GM23338 (cell line): Measurements from ENCODE around the gene SCIN. TPM values are rescaled to one million over a fixed set of nuclear protein-coding genes. Genes with fewer than 3 reads are reported as not detected.

Experiments used
- ATAC-seq: fragments of 200-7000 bp; cut with Tn5 transposase; 3 replicates; pipeline ENCODE4 v1.9.1; 2020
- DNase-seq: peaks from one replicate; pipeline ENCODE4 v3.0.0-alpha.2; 2015; ENCODE audit warnings: low spot score
- H2AFZ ChIP-seq: fragments of 200-600 bp; sonication (generic); 2 replicates; pipeline ENCODE4 v1.8.0; 2016; ENCODE audit warnings: antibody characterized with exemption, mild to moderate bottlenecking, moderate library complexity
- H3F3A ChIP-seq: fragments of 200-600 bp; sonication (generic); replicated peaks from 2 replicates; pipeline ENCODE4 v1.8.0; 2017; ENCODE audit warnings: antibody characterized with exemption, mixed run types, low read depth
- H3K27ac ChIP-seq: fragments of 200-600 bp; sonication (generic); 2 replicates; pipeline ENCODE4 v1.6.1; 2016; ENCODE audit warnings: low read depth
- H3K27me3 ChIP-seq: fragments of 200-600 bp; sonication (generic); 2 replicates; pipeline ENCODE4 v1.8.0; 2016; ENCODE audit warnings: mild to moderate bottlenecking, mixed run types, moderate library complexity; ENCODE audit not compliant: insufficient read depth
- H3K36me3 ChIP-seq: fragments of 200-600 bp; sonication (generic); 2 replicates; pipeline ENCODE4 v1.8.0; 2016; ENCODE audit warnings: mild to moderate bottlenecking; ENCODE audit not compliant: insufficient read depth
- H3K4me1 ChIP-seq: fragments of 200-600 bp; sonication (generic); 2 replicates; pipeline ENCODE4 v1.8.0; 2016; ENCODE audit warnings: mild to moderate bottlenecking, moderate library complexity; ENCODE audit not compliant: insufficient read depth
- H3K4me2 ChIP-seq: fragments of 200-600 bp; sonication (generic); 2 replicates; pipeline ENCODE4 v1.7.1; 2017; ENCODE audit warnings: mixed run types
- H3K4me3 ChIP-seq: fragments of 200-600 bp; sonication (generic); 2 replicates; pipeline ENCODE4 v1.6.1; 2016; ENCODE audit warnings: mixed run types
- H3K79me2 ChIP-seq: fragments of 200-600 bp; sonication (generic); replicated peaks from 2 replicates; pipeline ENCODE4 v1.8.0; 2017; ENCODE audit warnings: mild to moderate bottlenecking; ENCODE audit not compliant: insufficient read depth
- H3K9me2 ChIP-seq: fragments of 200-600 bp; sonication (generic); 2 replicates; pipeline ENCODE4 v1.8.0; 2017; ENCODE audit not compliant: insufficient read depth
- H4K20me1 ChIP-seq: fragments of 200-600 bp; sonication (generic); replicated peaks from 2 replicates; pipeline ENCODE4 v1.8.0; 2017; ENCODE audit warnings: mild to moderate bottlenecking; ENCODE audit not compliant: insufficient read depth
- H3K27ac Mint-ChIP-seq: 2 replicates; pipeline ENCODE4 v1.8.0; 2020; ENCODE audit warnings: inconsistent platforms, mild to moderate bottlenecking, moderate library complexity, mixed read lengths
- H3K27me3 Mint-ChIP-seq: 3 replicates; pipeline ENCODE4 v1.8.0; 2022; ENCODE audit warnings: low read depth, mild to moderate bottlenecking, moderate library complexity, mixed read lengths, inconsistent platforms; ENCODE audit not compliant: insufficient read depth, poor library complexity
- H3K36me3 Mint-ChIP-seq: 3 replicates; pipeline ENCODE4 v1.8.0; 2021; ENCODE audit warnings: low read depth, mild to moderate bottlenecking, inconsistent platforms, moderate library complexity, mixed read lengths
- H3K4me1 Mint-ChIP-seq: 3 replicates; pipeline ENCODE4 v1.8.0; 2020; ENCODE audit warnings: mild to moderate bottlenecking, inconsistent platforms, mixed read lengths
- H3K4me3 Mint-ChIP-seq: 3 replicates; pipeline ENCODE4 v1.8.0; 2021; ENCODE audit warnings: moderate library complexity, mild to moderate bottlenecking, inconsistent platforms, mixed read lengths
- H3K9me3 Mint-ChIP-seq: 3 replicates; pipeline ENCODE4 v1.8.0; 2020; ENCODE audit warnings: moderate library complexity, mild to moderate bottlenecking, inconsistent platforms, mixed read lengths
- EZH2phosphoT487 ChIP-seq: fragments of 200-600 bp; sonication (generic); IDR thresholded peaks from one replicate; pipeline ENCODE4 v1.8.1; 2018; ENCODE audit warnings: antibody characterized with exemption; ENCODE audit not compliant: unreplicated experiment
- JUNB ChIP-seq: IDR thresholded peaks from one replicate; pipeline ENCODE4 v1.6.1; 2016; ENCODE audit warnings: antibody characterized with exemption; ENCODE audit not compliant: unreplicated experiment
- NANOG ChIP-seq: IDR thresholded peaks from 2 replicates; pipeline ENCODE4 v1.6.1; 2016; ENCODE audit warnings: antibody characterized with exemption, borderline replicate concordance
- POLR2AphosphoS5 ChIP-seq: IDR thresholded peaks from 2 replicates; pipeline ENCODE4 v1.6.1; 2016; ENCODE audit warnings: antibody characterized with exemption, low read depth
- STAT1 ChIP-seq: IDR thresholded peaks from one replicate; pipeline ENCODE4 v1.6.1; 2016; ENCODE audit warnings: antibody characterized with exemption; ENCODE audit not compliant: unreplicated experiment
- ZNF114 ChIP-seq: fragments of 250-450 bp; sonication (Bioruptor Pico); IDR thresholded peaks from 2 replicates; pipeline ENCODE4 v1.5.0; 2020; ENCODE audit warnings: mild to moderate bottlenecking, moderate library complexity
- ZNF331 ChIP-seq: fragments of 250-450 bp; sonication (Bioruptor Pico); IDR thresholded peaks from 2 replicates; pipeline ENCODE4 v1.5.0; 2020; ENCODE audit warnings: low read depth, mild to moderate bottlenecking, moderate library complexity
- polyA plus RNA-seq: library from polyadenylated mRNA; unstranded; fragments of >200 nt; fragmentation: Nextera tagmentation; extraction: Ambion mirVana; gene quantifications from 2 replicates; pipeline ENCODE4 v1.2.1, GENCODE V29; 2016
- total RNA-seq: library from RNA; depleted of rRNA; stranded (reverse); fragments of >200 nt; shearing (Covaris generic); gene quantifications from 2 replicates; pipeline ENCODE4 v1.2.3, GENCODE V29; 2014
- TF ChIP-seq, protein P1 (sequence below), 2 experiments: fragments of 200-600 bp in 1 of 2; sonication (generic) in 1 of 2; conservative IDR thresholded peaks; 2 replicates each; pipeline versions ENCODE4 v1.5.1 to v1.6.1; 2016 to 2017; ENCODE audit warnings: antibody characterized with exemption in 2 of 2, low read depth in 2 of 2, mild to moderate bottlenecking in 2 of 2, moderate library complexity in 1 of 2
- TF ChIP-seq, protein P2 (sequence below): fragments of 250-450 bp; sonication (Bioruptor Pico); IDR thresholded peaks from 2 replicates; pipeline ENCODE4 v1.5.0; 2020; ENCODE audit warnings: mild to moderate bottlenecking, moderate library complexity
- TF ChIP-seq, protein P3 (sequence below): IDR thresholded peaks from 2 replicates; pipeline ENCODE4 v1.6.1; 2016; ENCODE audit warnings: antibody characterized with exemption

The SCIN gene
- total and polyA plus RNA-seq, 2 experiments from 2014 or later = 0.80 to 0.92 TPM

DNA sequence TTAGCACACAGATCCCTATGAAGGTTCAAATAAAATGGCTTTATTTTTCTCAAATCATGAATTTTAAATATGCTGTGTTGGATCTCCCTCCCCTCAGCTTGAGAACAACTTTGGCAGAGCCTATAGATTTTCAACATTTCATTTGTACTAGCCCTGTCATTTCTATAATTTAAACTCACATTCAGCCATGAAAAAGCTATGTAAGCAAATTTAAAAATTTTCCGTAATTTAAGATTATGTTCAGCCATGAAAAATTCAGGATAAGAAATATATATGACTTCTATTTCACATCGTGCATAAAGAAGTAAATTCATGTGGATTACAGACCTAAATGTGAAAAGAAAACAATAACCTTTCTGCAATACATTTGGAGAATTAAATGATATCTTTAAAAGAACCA is 36.5 kb upstream of the SCIN start:
- DNase-seq (no peak), ATAC-seq (no peak)
- H3K4me3 Mint-ChIP-seq = no peak overlapping the region
- H3K4me2 ChIP-seq = no peak overlapping the region
- peaks cover 3% of the 10 kb centered on the region for H3K27me3 Mint-ChIP-seq
- peaks cover 6% of the 10 kb centered on the region; the same call in 1 of the 2 replicates for H3K9me2 ChIP-seq
- TF ChIP-seq ZNF331 (CRISPR knock-in tag) = no peak
- TF ChIP-seq ZNF114 (CRISPR knock-in tag) = no peak
- TF ChIP-seq JUNB = no peak
- peaks cover 27% of the 10 kb centered on the region for H3K9me3 Mint-ChIP-seq
- peaks cover 18% of the 10 kb centered on the region for H3K4me1 ChIP-seq
- no peak overlapping the region for H3K27ac ChIP-seq
- no peak overlapping the region for H3K27ac Mint-ChIP-seq
- H2AFZ ChIP-seq = no peak overlapping the region
- H3K36me3 Mint-ChIP-seq = peaks cover 22% of the 10 kb centered on the region
- no peak overlapping the region for H3K4me3 ChIP-seq
- H3K4me1 Mint-ChIP-seq = peaks cover 16% of the 10 kb centered on the region
- no peaks in the 10 kb centered on the region; the same call in 1 of the 2 replicates for H3K36me3 ChIP-seq
- no peaks in the 10 kb centered on the region for H4K20me1 ChIP-seq
- H3K79me2 ChIP-seq = no peaks in the 10 kb centered on the region
- H3K27me3 ChIP-seq = no peaks in the 10 kb centered on the region
- no peaks in the 10 kb centered on the region for H3F3A ChIP-seq

DNA sequence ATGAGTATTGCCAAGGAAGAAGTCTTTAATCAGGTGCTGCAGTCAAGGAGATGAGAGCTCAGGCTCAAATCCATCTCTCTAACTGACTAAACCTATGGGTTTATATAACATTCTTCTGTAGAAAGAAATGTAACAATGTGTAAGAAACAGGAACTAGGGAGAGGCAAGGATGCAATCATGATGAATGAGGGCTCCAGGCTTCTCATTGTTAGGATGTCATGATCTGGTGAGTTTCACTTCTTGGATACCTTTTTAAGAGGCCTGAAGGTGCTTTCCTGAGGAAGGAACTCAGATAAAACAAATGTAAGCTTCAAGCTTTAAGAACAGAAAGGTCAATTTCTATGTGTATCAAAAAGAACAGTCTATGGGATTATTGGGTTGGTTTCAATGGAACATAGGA is 30.8 kb upstream of the SCIN start:
- no peak overlapping the region for H2AFZ ChIP-seq
- no peak overlapping the region for H3K27ac Mint-ChIP-seq
- ATAC-seq (no peak), DNase-seq (no peak)
- H3K27ac ChIP-seq = no peak overlapping the region
- H3K9me2 ChIP-seq = peaks cover 6% of the 10 kb centered on the region; the same call in 1 of the 2 replicates
- no peaks in the 10 kb centered on the region for H3K4me1 ChIP-seq
- H3F3A ChIP-seq = no peaks in the 10 kb centered on the region
- no peak overlapping the region for H3K4me3 Mint-ChIP-seq
- no peak overlapping the region for H3K4me3 ChIP-seq
- H3K4me2 ChIP-seq = no peak overlapping the region
- H3K79me2 ChIP-seq = no peaks in the 10 kb centered on the region
- H3K36me3 ChIP-seq = no peaks in the 10 kb centered on the region; the same call in 1 of the 2 replicates
- no peaks in the 10 kb centered on the region for H3K4me1 Mint-ChIP-seq
- H4K20me1 ChIP-seq = no peaks in the 10 kb centered on the region
- H3K27me3 ChIP-seq = no peaks in the 10 kb centered on the region
- peaks cover 21% of the 10 kb centered on the region for H3K36me3 Mint-ChIP-seq
- peaks cover 4% of the 10 kb centered on the region for H3K27me3 Mint-ChIP-seq
- H3K9me3 Mint-ChIP-seq = peaks cover 26% of the 10 kb centered on the region
- TF ChIP-seq, protein P1, sequence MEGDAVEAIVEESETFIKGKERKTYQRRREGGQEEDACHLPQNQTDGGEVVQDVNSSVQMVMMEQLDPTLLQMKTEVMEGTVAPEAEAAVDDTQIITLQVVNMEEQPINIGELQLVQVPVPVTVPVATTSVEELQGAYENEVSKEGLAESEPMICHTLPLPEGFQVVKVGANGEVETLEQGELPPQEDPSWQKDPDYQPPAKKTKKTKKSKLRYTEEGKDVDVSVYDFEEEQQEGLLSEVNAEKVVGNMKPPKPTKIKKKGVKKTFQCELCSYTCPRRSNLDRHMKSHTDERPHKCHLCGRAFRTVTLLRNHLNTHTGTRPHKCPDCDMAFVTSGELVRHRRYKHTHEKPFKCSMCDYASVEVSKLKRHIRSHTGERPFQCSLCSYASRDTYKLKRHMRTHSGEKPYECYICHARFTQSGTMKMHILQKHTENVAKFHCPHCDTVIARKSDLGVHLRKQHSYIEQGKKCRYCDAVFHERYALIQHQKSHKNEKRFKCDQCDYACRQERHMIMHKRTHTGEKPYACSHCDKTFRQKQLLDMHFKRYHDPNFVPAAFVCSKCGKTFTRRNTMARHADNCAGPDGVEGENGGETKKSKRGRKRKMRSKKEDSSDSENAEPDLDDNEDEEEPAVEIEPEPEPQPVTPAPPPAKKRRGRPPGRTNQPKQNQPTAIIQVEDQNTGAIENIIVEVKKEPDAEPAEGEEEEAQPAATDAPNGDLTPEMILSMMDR (conservative IDR thresholded peaks at IDR 0.05; ENCODE audit: low read depth in 2 of 2) = no peak
- TF ChIP-seq STAT1 (no peak), EZH2phosphoT487 (no peak), JUNB (no peak), NANOG (no peak), POLR2AphosphoS5 (no peak)
- TF ChIP-seq, protein P2, sequence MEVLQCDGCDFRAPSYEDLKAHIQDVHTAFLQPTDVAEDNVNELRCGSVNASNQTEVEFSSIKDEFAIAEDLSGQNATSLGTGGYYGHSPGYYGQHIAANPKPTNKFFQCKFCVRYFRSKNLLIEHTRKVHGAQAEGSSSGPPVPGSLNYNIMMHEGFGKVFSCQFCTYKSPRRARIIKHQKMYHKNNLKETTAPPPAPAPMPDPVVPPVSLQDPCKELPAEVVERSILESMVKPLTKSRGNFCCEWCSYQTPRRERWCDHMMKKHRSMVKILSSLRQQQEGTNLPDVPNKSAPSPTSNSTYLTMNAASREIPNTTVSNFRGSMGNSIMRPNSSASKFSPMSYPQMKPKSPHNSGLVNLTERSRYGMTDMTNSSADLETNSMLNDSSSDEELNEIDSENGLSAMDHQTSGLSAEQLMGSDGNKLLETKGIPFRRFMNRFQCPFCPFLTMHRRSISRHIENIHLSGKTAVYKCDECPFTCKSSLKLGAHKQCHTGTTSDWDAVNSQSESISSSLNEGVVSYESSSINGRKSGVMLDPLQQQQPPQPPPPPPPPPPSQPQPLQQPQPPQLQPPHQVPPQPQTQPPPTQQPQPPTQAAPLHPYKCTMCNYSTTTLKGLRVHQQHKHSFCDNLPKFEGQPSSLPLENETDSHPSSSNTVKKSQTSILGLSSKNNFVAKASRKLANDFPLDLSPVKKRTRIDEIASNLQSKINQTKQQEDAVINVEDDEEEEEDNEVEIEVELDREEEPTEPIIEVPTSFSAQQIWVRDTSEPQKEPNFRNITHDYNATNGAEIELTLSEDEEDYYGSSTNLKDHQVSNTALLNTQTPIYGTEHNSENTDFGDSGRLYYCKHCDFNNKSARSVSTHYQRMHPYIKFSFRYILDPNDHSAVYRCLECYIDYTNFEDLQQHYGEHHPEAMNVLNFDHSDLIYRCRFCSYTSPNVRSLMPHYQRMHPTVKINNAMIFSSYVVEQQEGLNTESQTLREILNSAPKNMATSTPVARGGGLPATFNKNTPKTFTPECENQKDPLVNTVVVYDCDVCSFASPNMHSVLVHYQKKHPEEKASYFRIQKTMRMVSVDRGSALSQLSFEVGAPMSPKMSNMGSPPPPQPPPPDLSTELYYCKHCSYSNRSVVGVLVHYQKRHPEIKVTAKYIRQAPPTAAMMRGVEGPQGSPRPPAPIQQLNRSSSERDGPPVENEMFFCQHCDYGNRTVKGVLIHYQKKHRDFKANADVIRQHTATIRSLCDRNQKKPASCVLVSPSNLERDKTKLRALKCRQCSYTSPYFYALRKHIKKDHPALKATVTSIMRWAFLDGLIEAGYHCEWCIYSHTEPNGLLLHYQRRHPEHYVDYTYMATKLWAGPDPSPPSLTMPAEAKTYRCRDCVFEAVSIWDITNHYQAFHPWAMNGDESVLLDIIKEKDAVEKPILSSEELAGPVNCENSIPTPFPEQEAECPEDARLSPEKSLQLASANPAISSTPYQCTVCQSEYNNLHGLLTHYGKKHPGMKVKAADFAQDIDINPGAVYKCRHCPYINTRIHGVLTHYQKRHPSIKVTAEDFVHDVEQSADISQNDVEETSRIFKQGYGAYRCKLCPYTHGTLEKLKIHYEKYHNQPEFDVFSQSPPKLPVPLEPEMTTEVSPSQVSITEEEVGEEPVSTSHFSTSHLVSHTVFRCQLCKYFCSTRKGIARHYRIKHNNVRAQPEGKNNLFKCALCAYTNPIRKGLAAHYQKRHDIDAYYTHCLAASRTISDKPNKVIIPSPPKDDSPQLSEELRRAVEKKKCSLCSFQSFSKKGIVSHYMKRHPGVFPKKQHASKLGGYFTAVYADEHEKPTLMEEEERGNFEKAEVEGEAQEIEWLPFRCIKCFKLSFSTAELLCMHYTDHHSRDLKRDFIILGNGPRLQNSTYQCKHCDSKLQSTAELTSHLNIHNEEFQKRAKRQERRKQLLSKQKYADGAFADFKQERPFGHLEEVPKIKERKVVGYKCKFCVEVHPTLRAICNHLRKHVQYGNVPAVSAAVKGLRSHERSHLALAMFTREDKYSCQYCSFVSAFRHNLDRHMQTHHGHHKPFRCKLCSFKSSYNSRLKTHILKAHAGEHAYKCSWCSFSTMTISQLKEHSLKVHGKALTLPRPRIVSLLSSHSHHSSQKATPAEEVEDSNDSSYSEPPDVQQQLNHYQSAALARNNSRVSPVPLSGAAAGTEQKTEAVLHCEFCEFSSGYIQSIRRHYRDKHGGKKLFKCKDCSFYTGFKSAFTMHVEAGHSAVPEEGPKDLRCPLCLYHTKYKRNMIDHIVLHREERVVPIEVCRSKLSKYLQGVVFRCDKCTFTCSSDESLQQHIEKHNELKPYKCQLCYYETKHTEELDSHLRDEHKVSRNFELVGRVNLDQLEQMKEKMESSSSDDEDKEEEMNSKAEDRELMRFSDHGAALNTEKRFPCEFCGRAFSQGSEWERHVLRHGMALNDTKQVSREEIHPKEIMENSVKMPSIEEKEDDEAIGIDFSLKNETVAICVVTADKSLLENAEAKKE (CRISPR knock-in tag) = no peak
- TF ChIP-seq, protein P3, sequence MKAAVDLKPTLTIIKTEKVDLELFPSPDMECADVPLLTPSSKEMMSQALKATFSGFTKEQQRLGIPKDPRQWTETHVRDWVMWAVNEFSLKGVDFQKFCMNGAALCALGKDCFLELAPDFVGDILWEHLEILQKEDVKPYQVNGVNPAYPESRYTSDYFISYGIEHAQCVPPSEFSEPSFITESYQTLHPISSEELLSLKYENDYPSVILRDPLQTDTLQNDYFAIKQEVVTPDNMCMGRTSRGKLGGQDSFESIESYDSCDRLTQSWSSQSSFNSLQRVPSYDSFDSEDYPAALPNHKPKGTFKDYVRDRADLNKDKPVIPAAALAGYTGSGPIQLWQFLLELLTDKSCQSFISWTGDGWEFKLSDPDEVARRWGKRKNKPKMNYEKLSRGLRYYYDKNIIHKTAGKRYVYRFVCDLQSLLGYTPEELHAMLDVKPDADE = no peak
